HG03521 (cell line): ENCODE data around the gene MRPL57.
A peak's percentile ranks its signal among the peaks of the same experiment; 100 is the strongest.
"Not testable (repeated sequence)": the region's sequence is repeated elsewhere in the genome, so short reads cannot be mapped to it uniquely, and the experiment has no call there.

Experiments
- ATAC-seq: cut with Tn5 transposase; IDR thresholded peaks from one replicate; pipeline ENCODE4 v1.9.1; 2021; ENCODE audit warnings: mild to moderate bottlenecking, moderate library complexity; ENCODE audit not compliant: unreplicated experiment

Gene MRPL57

GRCh38 chr13:21176215-21176981 lies at the start of gene MRPL57, which contains the start of gene SKA3:
Gene MRPL57, plus strand, starts transcription at chr13:21176658. Its CDS starts 259 bp downstream, at chr13:21176917.
Gene SKA3, minus strand, starts transcription at chr13:21176552. Its CDS starts 75 bp downstream, at chr13:21176477.
- peak; percentile 90 for ATAC-seq

DNA sequence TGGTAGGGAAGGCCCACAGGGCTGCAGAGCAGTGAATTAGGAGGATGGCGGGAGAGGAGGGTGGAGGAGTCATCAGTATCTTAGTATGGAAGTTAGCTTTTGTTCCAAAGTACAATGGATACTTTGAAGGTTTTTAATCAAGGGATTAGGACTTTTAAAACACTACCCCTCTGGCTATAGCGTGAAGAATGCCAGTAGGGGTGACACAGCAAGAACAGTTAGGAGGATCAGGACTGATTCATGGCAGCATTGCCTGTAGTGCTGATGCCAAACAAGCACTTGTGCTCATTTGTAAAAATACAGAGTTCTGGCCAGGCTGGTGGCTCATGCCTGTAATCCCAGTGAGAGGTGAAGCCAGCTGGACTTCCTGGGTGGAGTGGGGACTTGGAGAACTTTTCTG lies 46.3 kb upstream of the MRPL57 start:
- no peak for ATAC-seq

- no peak for ATAC-seq
Measured at GRCh38 chr13:21133077-21133476, 43.4 kb upstream of the MRPL57 start.

DNA sequence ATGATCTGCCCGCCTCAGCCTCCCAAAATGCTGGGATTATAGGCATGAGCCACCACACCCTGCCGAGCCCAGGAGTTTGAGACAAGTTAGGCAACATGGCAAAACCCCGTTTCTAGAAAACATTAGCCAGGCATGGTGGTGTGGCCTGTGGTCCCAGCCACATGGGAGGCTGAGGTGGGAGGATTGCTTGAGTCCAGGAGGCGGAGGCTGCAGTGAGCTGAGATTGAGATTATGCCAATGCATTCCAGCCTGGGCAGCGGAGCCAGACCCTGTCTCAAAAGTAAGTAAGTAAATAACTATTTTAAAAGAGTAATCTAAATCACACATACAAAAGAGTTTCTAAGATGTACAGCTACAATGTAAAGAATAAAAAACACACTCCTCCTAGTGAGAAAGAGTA lies 42.0 kb upstream of the MRPL57 start:
- ATAC-seq, result no peak

- not testable (repeated sequence) for ATAC-seq
Measured at GRCh38 chr13:21135833-21136232, 40.6 kb upstream of the MRPL57 start.

- no peak for ATAC-seq
Measured at GRCh38 chr13:21137696-21138095, 38.8 kb upstream of the MRPL57 start.

DNA sequence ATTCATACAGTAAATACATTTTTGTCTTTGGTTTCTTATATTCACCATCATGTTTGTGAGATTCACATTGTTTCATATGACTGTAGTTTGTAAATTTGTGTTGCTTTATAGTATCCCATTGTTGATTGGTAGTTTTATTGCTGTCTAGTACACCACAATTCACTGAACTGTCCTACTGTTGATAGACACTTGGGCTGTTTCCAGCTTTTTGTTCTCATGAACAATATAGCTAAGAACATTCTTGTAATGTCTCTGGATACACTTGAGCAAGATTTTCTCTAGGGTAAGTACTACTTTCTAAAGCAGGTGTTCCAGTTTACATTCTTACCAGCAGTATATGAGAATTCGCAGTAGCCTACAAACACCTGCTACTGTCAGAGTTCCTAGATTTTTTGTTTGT lies 37.9 kb upstream of the MRPL57 start:
- no peak for ATAC-seq

- ATAC-seq, result no peak
Measured at GRCh38 chr13:21139374-21139773, 37.1 kb upstream of the MRPL57 start.

DNA sequence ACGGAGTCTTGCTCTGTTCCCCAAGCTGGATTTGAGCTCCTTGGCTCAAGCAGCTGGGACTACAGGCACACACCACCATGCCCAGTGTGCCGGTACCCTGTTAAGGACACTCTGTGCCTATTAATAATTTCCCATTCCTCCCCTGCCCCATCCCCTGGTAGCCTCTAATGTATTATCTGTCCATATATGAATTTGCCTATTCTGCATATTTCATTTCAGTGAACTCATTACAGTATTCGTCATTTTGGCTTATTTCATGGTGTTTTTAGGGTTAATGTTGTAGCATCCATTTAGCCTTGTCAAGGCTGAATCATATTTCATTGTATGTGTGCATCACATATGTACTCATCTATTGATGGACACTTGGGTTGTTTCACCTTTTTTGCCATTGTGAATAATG lies 33.7 kb upstream of the MRPL57 start:
- ATAC-seq, result no peak

DNA sequence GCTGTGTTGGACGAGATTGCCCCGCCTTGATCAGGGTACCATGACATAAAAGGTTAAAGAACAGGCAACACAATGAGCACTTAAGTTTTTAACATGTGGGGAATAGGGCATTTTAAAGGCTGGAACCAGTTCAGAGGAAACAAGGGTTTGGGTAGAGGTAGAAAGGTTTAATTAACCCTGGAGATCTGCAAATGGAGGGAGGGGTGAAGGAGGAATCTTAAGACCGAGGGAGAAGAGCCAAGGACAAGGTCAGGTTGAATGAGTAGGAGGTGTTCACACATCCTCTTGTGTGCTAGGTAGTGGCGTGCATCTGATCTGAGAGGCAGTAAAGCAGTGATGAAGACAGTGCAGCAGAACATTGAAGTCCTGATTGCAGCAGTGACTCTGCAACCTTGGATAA lies 28.6 kb upstream of the MRPL57 start:
- no peak for ATAC-seq

GRCh38 chr13:21148557-21149258 lies 27.8 kb upstream of the MRPL57 start:
- ATAC-seq, result no peak

DNA sequence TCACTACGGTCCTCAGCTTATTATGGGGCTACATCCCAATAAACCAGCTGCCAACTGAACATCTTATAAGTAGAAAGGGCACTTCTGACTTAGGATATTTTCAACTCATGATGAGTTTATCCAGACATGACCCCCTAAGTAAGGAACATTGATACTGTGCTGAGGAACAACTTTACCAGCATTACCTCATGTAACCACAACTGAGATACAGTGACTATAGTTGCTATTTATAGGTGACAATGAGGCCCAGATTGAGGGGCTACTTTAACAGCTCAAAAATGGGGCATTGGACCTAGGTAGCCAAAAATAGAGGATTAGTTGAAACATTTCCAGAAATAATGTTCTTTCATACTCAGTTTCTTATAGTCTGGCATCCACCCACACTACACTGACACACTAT lies 26.9 kb upstream of the MRPL57 start:
- no peak for ATAC-seq

DNA sequence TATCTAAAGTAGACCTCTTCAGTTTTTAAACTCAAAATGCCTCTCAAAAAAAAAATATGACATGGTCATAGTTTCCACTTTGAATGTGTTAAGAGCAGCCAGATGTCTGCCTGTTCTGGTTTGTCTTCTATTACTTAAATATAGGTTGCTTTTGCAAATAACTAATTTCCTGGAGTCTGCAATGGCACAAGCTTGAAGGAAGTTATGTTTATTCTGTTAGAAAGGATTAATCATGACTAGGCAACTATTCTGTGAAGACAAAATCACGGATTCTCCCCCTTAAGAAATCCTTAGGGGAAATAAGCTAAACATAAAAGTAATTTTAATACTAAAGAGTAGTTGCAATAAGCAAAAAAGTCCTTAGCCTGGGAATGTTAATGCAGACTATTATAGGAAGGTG lies 26.4 kb upstream of the MRPL57 start:
- ATAC-seq, result no peak

GRCh38 chr13:21152251-21152899 lies 24.1 kb upstream of the MRPL57 start:
- ATAC-seq, result no peak

- no peak for ATAC-seq
Measured at GRCh38 chr13:21164631-21165030, 11.8 kb upstream of the MRPL57 start.

- not testable (repeated sequence) for ATAC-seq
Measured at GRCh38 chr13:21165606-21166005, 10.9 kb upstream of the MRPL57 start.

DNA sequence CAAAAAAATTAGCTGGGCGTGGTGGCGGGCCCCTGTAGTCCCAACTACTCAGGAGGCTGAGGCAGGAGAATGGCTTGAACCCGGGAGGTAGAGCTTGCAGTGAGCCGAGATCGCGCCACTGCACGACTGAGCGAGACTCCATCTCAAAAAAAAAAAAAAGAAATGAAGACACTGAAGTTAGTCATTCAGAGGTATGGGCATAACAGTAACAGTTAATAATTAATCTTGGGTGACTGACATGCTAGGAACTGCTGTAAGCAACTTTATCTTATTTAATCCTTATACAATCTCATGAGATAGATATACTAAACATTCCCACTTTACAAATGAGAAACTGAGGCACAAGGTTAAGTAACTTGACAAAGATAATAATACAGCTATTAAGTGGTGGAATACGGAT lies 5.0 kb upstream of the MRPL57 start:
- no peak for ATAC-seq

DNA sequence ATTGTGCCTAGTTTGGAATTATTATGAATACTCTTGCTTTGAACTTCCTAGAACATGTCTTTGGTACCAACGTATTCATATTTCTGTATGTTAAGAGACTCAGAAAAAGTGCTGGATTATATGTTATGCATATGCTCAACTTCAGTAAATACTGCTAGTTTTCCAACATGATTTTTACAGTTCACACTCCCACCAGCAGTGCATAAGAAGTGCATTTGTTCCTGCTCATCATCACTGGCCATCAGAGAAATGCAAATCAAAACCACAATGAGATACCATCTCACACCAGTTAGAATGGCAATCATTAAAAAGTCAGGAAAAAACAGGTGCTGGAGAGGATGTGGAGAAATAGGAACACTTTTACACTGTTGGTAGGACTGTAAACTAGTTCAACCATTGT lies 2.7 kb upstream of the MRPL57 start:
- not testable (repeated sequence) for ATAC-seq

GRCh38 chr13:21175656-21176214 lies 723 bp upstream of the MRPL57 start:
- ATAC-seq, result no peak

GRCh38 chr13:21176982-21177284 lies 475 bp downstream of the MRPL57 start:
- peak; percentile 15 for ATAC-seq

DNA sequence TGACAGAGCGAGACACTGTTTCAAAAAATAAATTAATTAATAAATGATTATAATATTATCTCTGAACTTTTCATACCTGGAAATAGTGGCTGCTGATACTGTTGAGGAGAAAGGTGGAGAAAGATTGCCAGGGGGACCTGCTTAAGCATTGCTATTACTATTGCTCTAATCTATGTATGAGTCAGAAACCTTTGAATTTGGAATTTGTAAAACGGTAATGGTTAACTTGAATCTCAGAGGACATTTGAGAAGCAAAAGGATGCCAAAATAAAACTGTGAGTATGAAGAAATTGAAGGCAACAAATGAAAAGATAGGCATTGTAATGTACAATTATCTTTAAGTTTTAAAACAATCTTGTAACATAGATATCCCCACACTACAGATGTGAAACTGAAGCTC lies 5.2 kb downstream of the MRPL57 start:
- ATAC-seq, result no peak

DNA sequence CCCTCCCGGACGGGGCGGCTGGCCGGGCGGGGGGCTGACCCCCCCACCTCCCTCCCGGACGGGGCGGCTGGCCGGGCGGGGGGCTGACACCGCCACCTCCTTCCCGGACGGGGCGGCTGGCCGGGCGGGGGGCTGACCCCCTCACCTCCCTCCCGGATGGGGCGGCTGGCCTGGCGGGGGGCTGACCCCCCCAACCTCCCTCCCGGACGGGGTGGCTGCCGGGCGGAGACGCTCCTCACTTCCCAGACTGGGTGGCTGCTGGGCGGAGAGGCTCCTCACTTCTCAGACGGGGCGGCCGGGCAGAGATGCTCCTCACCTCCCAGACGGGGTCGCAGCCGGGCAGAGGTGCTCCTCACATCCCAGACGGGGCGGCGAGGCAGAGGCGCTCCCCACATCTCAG lies 10.0 kb downstream of the MRPL57 start:
- not testable (repeated sequence) for ATAC-seq
